RWPE1 (cell line): ENCODE data around the gene SSR2.

Experiments
- CTCF ChIA-PET: fragments of 350-600 bp; sonication (Branson Sonifier 250); formaldehyde crosslinking; extraction: SDS; loops from one replicate; lab custom pipeline; 2021; lab: Yijun Ruan, JAX
- POLR2A ChIA-PET: fragments of 400-600 bp; formaldehyde crosslinking; extraction: SDS; loops from one replicate; lab custom pipeline; 2020; ENCODE audit warnings: antibody characterized with exemption; ENCODE audit not compliant: low non-redundant PET; lab: Yijun Ruan, JAX
- DNase-seq: peaks from one replicate; pipeline ENCODE4 v3.0.0; 2012; ENCODE audit warnings: low spot score
- H3K27ac ChIP-seq: fragments of 450-650 bp; 2 replicates; pipeline ENCODE4 v1.5.1; 2017
- CTCF ChIP-seq: fragments of 450-650 bp; conservative IDR thresholded peaks from 2 replicates; pipeline ENCODE4 v1.5.1; 2017; ENCODE audit warnings: low read depth, mild to moderate bottlenecking

SSR2 gene

GRCh38 chr1:155978973-155979429, 41.8 kb downstream of the SSR2 start:
- no peak for TF ChIP-seq CTCF
- ChIA-PET POLR2A (no interaction called here), CTCF (interaction anchor here (0.6 kb wide), 1 partner anchor 16 kb away, joined by 3 read pairs; no protein-coding TSS in a partner anchor)
- DNase-seq = peak; percentile 44
- H3K27ac ChIP-seq = peak overlapping the region; percentile 96

GRCh38 chr1:155978325-155978972, 42.3 kb downstream of the SSR2 start, which contains the start of gene ARHGEF2:
Gene ARHGEF2, minus strand, starts transcription at chr1:155978547. Its CDS starts 120 bp downstream, at chr1:155978427.
- peak within 1 kb of the TSS; percentile 96 for H3K27ac ChIP-seq
- CTCF ChIA-PET = interaction anchor here (0.6 to 1.4 kb wide), 7 partner anchors 9 to 88 kb away, joined by 3 to 7 read pairs (median 3); no protein-coding TSS in a partner anchor
- POLR2A ChIA-PET = interaction anchor here (0.6 kb wide), 1 partner anchor 30 kb away, joined by 5 read pairs; no protein-coding TSS in a partner anchor
- TF ChIP-seq CTCF = no peak
- peak; percentile 75 for DNase-seq

GRCh38 chr1:155977690-155978324, 42.9 kb downstream of the SSR2 start:
- CTCF ChIA-PET = interaction anchor here (0.6 to 1.4 kb wide), 7 partner anchors 9 to 89 kb away, joined by 3 to 7 read pairs (median 3); no protein-coding TSS in a partner anchor
- peak; percentile 50 for DNase-seq
- POLR2A ChIA-PET = interaction anchor here (0.6 kb wide), 1 partner anchor 31 kb away, joined by 5 read pairs; no protein-coding TSS in a partner anchor
- no peak for TF ChIP-seq CTCF
- H3K27ac ChIP-seq = peak overlapping the region; percentile 96

GRCh38 chr1:155976913-155977689, 43.6 kb downstream of the SSR2 start:
- TF ChIP-seq CTCF = no peak
- POLR2A ChIA-PET = no interaction called here
- peak; percentile 26 for DNase-seq
- peak overlapping the region; percentile 96 for H3K27ac ChIP-seq
- CTCF ChIA-PET = interaction anchor here (0.6 to 1.4 kb wide), 6 partner anchors 8 to 69 kb away, joined by 3 to 7 read pairs (median 3); no protein-coding TSS in a partner anchor

GRCh38 chr1:155976062-155976912, 44.5 kb downstream of the SSR2 start:
- CTCF ChIA-PET = interaction anchor here (0.6 to 1.1 kb wide), 3 partner anchors 13 to 68 kb away, joined by 3 read pairs; no protein-coding TSS in a partner anchor
- DNase-seq = peak; percentile 89
- H3K27ac ChIP-seq = peak overlapping the region; percentile 96
- no peak for TF ChIP-seq CTCF
- POLR2A ChIA-PET = interaction anchor here (0.5 to 0.8 kb wide), 3 partner anchors 8 to 14 kb away, joined by 3 to 7 read pairs (median 3); no protein-coding TSS in a partner anchor
